Measurements from ENCODE around the gene ETV5.

DNA sequence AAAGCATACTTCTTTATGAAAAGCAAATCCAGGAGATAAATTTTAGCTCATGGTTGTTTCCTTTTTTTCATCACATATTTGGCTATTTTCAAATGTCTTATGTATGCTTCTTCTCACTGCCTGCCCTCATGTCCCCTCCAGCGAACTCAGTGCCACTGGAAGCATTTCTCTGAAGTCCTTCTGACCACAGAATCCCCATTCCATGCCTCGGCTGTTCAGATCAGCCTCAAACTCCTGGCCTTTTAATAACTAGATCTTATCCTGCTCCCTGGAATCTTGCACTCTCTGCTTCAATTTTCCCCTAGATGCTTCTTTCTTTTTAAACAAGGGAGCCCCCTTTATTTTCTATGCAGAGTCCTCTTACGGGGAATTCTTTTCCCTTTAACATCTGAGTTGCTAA lies 10.1 kb downstream of the ETV5 start:
- TF ChIP-seq POLR2AphosphoS5 (IDR thresholded peaks at IDR 0.05) (no peak), TAF1 (IDR thresholded peaks at IDR 0.05; ENCODE audit: low read depth) (no peak), EZH2 (IDR thresholded peaks at IDR 0.05; ENCODE audit: borderline replicate concordance, insufficient read depth, low read length, poor library complexity, severe bottlenecking) (no peak), EP300 (conservative IDR thresholded peaks at IDR 0.05; ENCODE audit: poor library complexity, severe bottlenecking) (no peak), SMC3 (conservative IDR thresholded peaks at IDR 0.05; ENCODE audit: poor library complexity) (no peak), RAD21 (conservative IDR thresholded peaks at IDR 0.05) (no peak), MXI1 (conservative IDR thresholded peaks at IDR 0.05; ENCODE audit: poor library complexity, severe bottlenecking) (no peak)
- TF ChIP-seq, protein P1, sequence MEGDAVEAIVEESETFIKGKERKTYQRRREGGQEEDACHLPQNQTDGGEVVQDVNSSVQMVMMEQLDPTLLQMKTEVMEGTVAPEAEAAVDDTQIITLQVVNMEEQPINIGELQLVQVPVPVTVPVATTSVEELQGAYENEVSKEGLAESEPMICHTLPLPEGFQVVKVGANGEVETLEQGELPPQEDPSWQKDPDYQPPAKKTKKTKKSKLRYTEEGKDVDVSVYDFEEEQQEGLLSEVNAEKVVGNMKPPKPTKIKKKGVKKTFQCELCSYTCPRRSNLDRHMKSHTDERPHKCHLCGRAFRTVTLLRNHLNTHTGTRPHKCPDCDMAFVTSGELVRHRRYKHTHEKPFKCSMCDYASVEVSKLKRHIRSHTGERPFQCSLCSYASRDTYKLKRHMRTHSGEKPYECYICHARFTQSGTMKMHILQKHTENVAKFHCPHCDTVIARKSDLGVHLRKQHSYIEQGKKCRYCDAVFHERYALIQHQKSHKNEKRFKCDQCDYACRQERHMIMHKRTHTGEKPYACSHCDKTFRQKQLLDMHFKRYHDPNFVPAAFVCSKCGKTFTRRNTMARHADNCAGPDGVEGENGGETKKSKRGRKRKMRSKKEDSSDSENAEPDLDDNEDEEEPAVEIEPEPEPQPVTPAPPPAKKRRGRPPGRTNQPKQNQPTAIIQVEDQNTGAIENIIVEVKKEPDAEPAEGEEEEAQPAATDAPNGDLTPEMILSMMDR (IDR thresholded peaks at IDR 0.05; ENCODE audit: poor library complexity, severe bottlenecking), result no peak
- TF ChIP-seq, protein P2, sequence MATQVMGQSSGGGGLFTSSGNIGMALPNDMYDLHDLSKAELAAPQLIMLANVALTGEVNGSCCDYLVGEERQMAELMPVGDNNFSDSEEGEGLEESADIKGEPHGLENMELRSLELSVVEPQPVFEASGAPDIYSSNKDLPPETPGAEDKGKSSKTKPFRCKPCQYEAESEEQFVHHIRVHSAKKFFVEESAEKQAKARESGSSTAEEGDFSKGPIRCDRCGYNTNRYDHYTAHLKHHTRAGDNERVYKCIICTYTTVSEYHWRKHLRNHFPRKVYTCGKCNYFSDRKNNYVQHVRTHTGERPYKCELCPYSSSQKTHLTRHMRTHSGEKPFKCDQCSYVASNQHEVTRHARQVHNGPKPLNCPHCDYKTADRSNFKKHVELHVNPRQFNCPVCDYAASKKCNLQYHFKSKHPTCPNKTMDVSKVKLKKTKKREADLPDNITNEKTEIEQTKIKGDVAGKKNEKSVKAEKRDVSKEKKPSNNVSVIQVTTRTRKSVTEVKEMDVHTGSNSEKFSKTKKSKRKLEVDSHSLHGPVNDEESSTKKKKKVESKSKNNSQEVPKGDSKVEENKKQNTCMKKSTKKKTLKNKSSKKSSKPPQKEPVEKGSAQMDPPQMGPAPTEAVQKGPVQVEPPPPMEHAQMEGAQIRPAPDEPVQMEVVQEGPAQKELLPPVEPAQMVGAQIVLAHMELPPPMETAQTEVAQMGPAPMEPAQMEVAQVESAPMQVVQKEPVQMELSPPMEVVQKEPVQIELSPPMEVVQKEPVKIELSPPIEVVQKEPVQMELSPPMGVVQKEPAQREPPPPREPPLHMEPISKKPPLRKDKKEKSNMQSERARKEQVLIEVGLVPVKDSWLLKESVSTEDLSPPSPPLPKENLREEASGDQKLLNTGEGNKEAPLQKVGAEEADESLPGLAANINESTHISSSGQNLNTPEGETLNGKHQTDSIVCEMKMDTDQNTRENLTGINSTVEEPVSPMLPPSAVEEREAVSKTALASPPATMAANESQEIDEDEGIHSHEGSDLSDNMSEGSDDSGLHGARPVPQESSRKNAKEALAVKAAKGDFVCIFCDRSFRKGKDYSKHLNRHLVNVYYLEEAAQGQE (IDR thresholded peaks at IDR 0.05; ENCODE audit: borderline replicate concordance), result no peak
